Activated effector memory CD4-positive, alpha-beta T cell treated with Interleukin-2 at 50 U/mL for 16 hours (primary cell): ENCODE results near the gene PLPP4.

Experiments
- DNase-seq: peaks from one replicate; pipeline ENCODE4 v3.0.0-alpha.2; 2020

PLPP4 gene

GRCh38 chr10:120457431-120458172 lies 575 bp downstream of the PLPP4 start:
- no peak for DNase-seq

GRCh38 chr10:120458432-120458831 lies 1.4 kb downstream of the PLPP4 start:
- no peak for DNase-seq

GRCh38 chr10:120459185-120459584 lies 2.2 kb downstream of the PLPP4 start:
- DNase-seq: no peak

GRCh38 chr10:120460186-120460585 lies 3.2 kb downstream of the PLPP4 start:
- DNase-seq: no peak

GRCh38 chr10:120460776-120461175 lies 3.7 kb downstream of the PLPP4 start:
- no peak for DNase-seq

- DNase-seq: no peak
These were observed 5.1 kb downstream of the PLPP4 start for GRCh38 chr10:120462018-120462682.

GRCh38 chr10:120465138-120465537 lies 8.1 kb downstream of the PLPP4 start:
- no peak for DNase-seq

- DNase-seq: no peak
These were observed 9.0 kb downstream of the PLPP4 start for GRCh38 chr10:120466006-120466405.

GRCh38 chr10:120473593-120473992 lies 16.6 kb downstream of the PLPP4 start:
- no peak for DNase-seq

GRCh38 chr10:120474956-120475355 lies 17.9 kb downstream of the PLPP4 start:
- DNase-seq: no peak

- no peak for DNase-seq
These were observed 19.1 kb downstream of the PLPP4 start for GRCh38 chr10:120475844-120476791.

- no peak for DNase-seq
These were observed 20.2 kb downstream of the PLPP4 start for GRCh38 chr10:120477021-120477742.

GRCh38 chr10:120477743-120478141 lies 20.7 kb downstream of the PLPP4 start:
- DNase-seq: no peak

GRCh38 chr10:120478386-120478785 lies 21.4 kb downstream of the PLPP4 start:
- DNase-seq: no peak

- no peak for DNase-seq
These were observed 22.5 kb downstream of the PLPP4 start for GRCh38 chr10:120479506-120479905.

GRCh38 chr10:120480065-120480600 lies 23.1 kb downstream of the PLPP4 start:
- no peak for DNase-seq

GRCh38 chr10:120480848-120481247 lies 23.8 kb downstream of the PLPP4 start:
- DNase-seq: no peak

GRCh38 chr10:120483006-120483405 lies 26.0 kb downstream of the PLPP4 start:
- DNase-seq: no peak

GRCh38 chr10:120483651-120484301 lies 26.7 kb downstream of the PLPP4 start:
- no peak for DNase-seq

- no peak for DNase-seq
These were observed 28.9 kb downstream of the PLPP4 start for GRCh38 chr10:120485946-120486345.

- DNase-seq: no peak
These were observed 29.7 kb downstream of the PLPP4 start for GRCh38 chr10:120486671-120487205.

- DNase-seq: no peak
These were observed 33.3 kb downstream of the PLPP4 start for GRCh38 chr10:120490288-120490687.
